Pancreas (tissue), 10 donors: Measurements from ENCODE around the gene DMD. TPM values are rescaled to one million over a fixed set of nuclear protein-coding genes. Genes with fewer than 3 reads are reported as not detected.

ENCODE experiments used
- ATAC-seq, 4 donors: fragments of 200-7000 bp; cut with Tn5 transposase; one replicate each; pipeline versions ENCODE4 v1.8.0 to v1.9.1; 2020; ENCODE audit warnings: mild to moderate bottlenecking in 4 of 4, moderate library complexity in 4 of 4
- DNase-seq, 6 donors: peaks; one replicate each; pipeline ENCODE4 v3.0.0-alpha.2; 2020
- FAIRE-seq: peaks from 2 replicates; lab custom pipeline; 2012; peaks lifted over from hg19 to GRCh38; lab: Jason Lieb, UNC
- H3K27ac ChIP-seq, 4 donors: fragments of 200-600 bp; sonication (generic); 1 replicate in 3 of 4; 2 replicates in 1 of 4; pipeline versions ENCODE4 v1.5.0 to v1.8.0; 2020
- H3K27me3 ChIP-seq, 4 donors: fragments of 200-600 bp; one replicate each; pipeline ENCODE4 v1.8.0; 2021
- H3K36me3 ChIP-seq, 3 donors: fragments of 200-600 bp; sonication (generic) in 1 of 3; one replicate each; pipeline versions ENCODE4 v1.5.0 to v1.8.0; 2020 to 2021
- H3K4me1 ChIP-seq, 3 donors: fragments of 200-600 bp; one replicate each; pipeline ENCODE4 v1.8.0; 2021
- H3K4me3 ChIP-seq, 4 donors: fragments of 200-600 bp; sonication (generic) in 2 of 4; one replicate each; pipeline versions ENCODE4 v1.5.0 to v1.8.0; 2020 to 2021
- H3K9me3 ChIP-seq, 4 donors: fragments of 200-600 bp; one replicate each; pipeline ENCODE4 v1.8.0; 2021
- WGBS, 2 donors: extraction: QIAGEN DNeasy Blood & Tissue Kit; methylation state at CpG; one replicate each; pipeline ENCODE4 v1.1.7; 2013; 5-methylcytosine and 5-hydroxymethylcytosine counted together
- intact Hi-C, 3 donors: fragments of 100-400 bp; cut with DNase I; formaldehyde crosslinking; loops; one replicate each; pipeline versions ENCODE4 v1.11.1 to v1.14.2; 2022
- polyA plus RNA-seq, 2 donors: library from polyadenylated mRNA; stranded (reverse); fragments of 200-250 nt; gene quantifications; one replicate each; pipeline ENCODE4 v1.2.3, GENCODE V29; 2013
- total RNA-seq, 6 donors: library from RNA; stranded (reverse); fragmentation: NEBNext Ultra II Directional in 4 of 6; extraction: Animal tissue kit (Norgen Biotek cat#: 25700) in 4 of 6; gene quantifications; one replicate each; pipeline versions ENCODE4 v1.2.1 to v1.2.4, GENCODE V29; 2021 to 2023
- TF ChIP-seq, protein P1 (sequence below), 4 donors: fragments of 200-600 bp; sonication (generic) in 3 of 4; IDR thresholded peaks; one replicate each; pipeline versions ENCODE4 v1.5.0 to v1.8.0; 2021; ENCODE audit warnings: antibody characterized with exemption in 4 of 4
- donor health status: healthy with polysubstance abuse.
- donor health status: DM: no; HTN: no; CAD: no; lungs with moderate emphysema.
- donor health status: DM: no; HTN: no; CAD: no.
- donor health status: control.
- donor health status: control.
- donor health status: Bipolar disorder and iron deficiency.
- donor health status: DM: yes; HTN: yes; CAD: no.
- donor health status: DM: no; HTN: no; CAD: no.
- donor health status: DM: no; HTN: no; CAD: no.
- donor health status: DM: yes; HTN: yes; CAD: no.

Gene DMD
- total and polyA plus RNA-seq, 8 donors: 9.1 to 46.5 (median 32.1) TPM

DNA sequence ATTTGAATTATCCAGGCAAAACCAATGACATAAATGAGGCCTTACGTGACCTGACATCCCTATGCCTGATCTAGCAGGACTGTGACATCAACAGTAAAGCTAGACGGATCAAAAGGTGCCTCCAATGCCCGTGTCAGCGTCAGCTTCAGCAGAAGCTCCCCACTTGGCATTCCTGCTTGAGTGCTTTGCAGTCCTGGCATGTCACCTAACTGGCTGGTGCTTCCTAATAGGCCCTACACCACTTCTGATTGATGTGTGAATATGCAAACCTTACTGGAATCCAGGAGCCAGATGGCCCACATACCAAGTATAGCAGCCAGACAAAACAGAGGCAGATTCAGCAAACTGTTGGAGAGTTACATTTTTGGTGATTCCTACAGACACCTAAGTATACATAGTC lies 224.2 kb downstream of the DMD start:
- 35 to 56% methylated on average over 4 of the region's 4 CpGs for WGBS, 2 donors
- no peak for FAIRE-seq
- Histone ChIP-seq H3K4me1 (no peaks in the 10 kb centered on the region), H3K36me3 (no peaks in the 10 kb centered on the region), H3K27ac (no peak overlapping the region), H3K27me3 (no peaks in the 10 kb centered on the region), H3K4me3 (no peak overlapping the region), H3K9me3 (no peaks in the 10 kb centered on the region)
- intact Hi-C loops: no loop called here
- TF ChIP-seq, protein P1, sequence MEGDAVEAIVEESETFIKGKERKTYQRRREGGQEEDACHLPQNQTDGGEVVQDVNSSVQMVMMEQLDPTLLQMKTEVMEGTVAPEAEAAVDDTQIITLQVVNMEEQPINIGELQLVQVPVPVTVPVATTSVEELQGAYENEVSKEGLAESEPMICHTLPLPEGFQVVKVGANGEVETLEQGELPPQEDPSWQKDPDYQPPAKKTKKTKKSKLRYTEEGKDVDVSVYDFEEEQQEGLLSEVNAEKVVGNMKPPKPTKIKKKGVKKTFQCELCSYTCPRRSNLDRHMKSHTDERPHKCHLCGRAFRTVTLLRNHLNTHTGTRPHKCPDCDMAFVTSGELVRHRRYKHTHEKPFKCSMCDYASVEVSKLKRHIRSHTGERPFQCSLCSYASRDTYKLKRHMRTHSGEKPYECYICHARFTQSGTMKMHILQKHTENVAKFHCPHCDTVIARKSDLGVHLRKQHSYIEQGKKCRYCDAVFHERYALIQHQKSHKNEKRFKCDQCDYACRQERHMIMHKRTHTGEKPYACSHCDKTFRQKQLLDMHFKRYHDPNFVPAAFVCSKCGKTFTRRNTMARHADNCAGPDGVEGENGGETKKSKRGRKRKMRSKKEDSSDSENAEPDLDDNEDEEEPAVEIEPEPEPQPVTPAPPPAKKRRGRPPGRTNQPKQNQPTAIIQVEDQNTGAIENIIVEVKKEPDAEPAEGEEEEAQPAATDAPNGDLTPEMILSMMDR (IDR thresholded peaks at IDR 0.05): no peak
- ATAC-seq: no peak
- DNase-seq: no peak

DNA sequence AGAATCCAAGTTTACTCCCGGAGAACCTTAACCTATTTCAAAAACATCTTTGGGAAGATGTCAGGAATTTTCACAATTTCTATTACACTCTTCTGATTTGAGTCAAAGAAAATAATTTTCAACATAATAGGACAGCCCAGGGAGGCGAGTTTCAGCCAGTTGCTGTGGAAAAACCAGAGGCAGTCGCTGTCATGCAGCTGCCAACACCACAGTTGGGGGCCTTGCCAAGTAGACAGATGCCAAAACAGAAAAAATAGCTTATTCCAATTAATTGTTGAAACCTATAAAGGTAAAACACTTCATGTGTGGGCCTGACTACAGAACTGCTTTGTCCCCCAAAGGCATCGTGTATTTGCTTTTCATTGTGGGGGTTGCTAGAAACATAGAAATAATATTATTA lies 225.8 kb downstream of the DMD start:
- H3K36me3 ChIP-seq: no peaks in the 10 kb centered on the region
- no peaks in the 10 kb centered on the region for H3K27me3 ChIP-seq
- WGBS, 2 donors: 70 to 83% methylated on average over 4 of the region's 4 CpGs
- FAIRE-seq (no peak), ATAC-seq (no peak), DNase-seq (no peak)
- H3K27ac ChIP-seq: no peak overlapping the region
- intact Hi-C loops: no loop called here
- no peaks in the 10 kb centered on the region for H3K4me1 ChIP-seq
- H3K9me3 ChIP-seq: no peaks in the 10 kb centered on the region
- TF ChIP-seq, protein P1 (IDR thresholded peaks at IDR 0.05): no peak
- no peak overlapping the region for H3K4me3 ChIP-seq

DNA sequence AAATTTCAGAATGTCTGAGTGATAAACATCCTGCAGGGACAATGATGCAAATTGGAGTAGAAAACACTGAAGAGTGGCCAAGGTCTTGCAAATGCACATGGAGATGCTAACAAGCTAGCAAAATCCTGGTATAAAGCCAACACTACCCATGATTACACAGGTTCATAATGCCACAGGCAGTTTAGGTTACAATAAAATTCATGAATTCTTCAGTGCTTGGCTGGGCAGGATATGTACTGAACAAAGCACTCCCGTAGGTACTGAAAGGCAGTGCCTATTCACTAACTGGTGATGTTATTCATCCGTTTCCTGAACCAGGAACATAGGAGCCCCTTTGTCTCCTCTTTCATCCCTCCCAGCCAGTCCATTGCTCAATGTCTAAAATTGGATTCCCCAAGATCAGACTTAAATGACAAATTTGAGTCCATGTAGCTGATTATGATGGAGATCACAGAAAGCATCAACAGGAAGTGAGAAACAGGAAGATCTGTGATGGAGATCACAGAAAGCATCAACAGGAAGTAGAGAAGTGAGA lies 244.5 kb downstream of the DMD start:
- no peaks in the 10 kb centered on the region for H3K9me3 ChIP-seq
- no peaks in the 10 kb centered on the region for H3K36me3 ChIP-seq
- H3K4me3 ChIP-seq: no peak overlapping the region
- no peaks in the 10 kb centered on the region for H3K27me3 ChIP-seq
- no peak for DNase-seq
- no peaks in the 10 kb centered on the region for H3K4me1 ChIP-seq
- no peak for ATAC-seq
- intact Hi-C loops: no loop called here
- WGBS, 2 donors: 40 to 59% methylated on average over 2 of the region's 2 CpGs
- TF ChIP-seq, protein P1 (IDR thresholded peaks at IDR 0.05): no peak
- no peak overlapping the region for H3K27ac ChIP-seq
- no peak for FAIRE-seq

DNA sequence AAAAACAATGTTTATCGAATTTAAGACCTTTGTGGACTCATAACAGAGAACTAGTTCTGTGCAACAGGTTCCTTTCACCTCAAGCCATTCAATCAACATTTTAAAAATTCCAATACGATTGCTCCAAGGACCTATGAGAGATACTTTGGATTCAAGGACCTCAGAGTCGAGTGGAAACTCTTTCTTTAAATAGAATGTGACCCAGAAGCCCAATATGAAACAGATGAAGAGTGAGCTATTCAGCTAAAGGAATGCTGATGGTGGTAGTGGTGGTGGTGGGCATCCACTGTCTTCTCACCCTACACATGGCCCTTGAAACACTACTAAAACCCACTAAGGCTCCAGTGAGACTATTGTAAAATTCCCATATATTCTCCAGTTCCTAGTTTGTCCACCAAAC lies 257.2 kb downstream of the DMD start:
- intact Hi-C loops: no loop called here
- Histone ChIP-seq H3K4me1 (no peaks in the 10 kb centered on the region), H3K9me3 (no peaks in the 10 kb centered on the region), H3K4me3 (no peak overlapping the region), H3K27me3 (peaks cover 0 to 5% (median 0%) of the 10 kb centered on the region in 4 donors), H3K36me3 (no peaks in the 10 kb centered on the region), H3K27ac (no peak overlapping the region)
- FAIRE-seq (no peak), DNase-seq (no peak), ATAC-seq (no peak)
- TF ChIP-seq, protein P1 (IDR thresholded peaks at IDR 0.05): no peak
- WGBS, 2 donors: 40 to 44% methylated on average over 3 of the region's 3 CpGs

GRCh38 chrX:32948130-32948529 lies 263.2 kb downstream of the DMD start:
- DNase-seq (no peak), ATAC-seq (no peak), FAIRE-seq (no peak)
- 41 to 58% methylated on average over 2 of the region's 2 CpGs for WGBS, 2 donors
- Histone ChIP-seq H3K9me3 (no peaks in the 10 kb centered on the region), H3K4me1 (no peaks in the 10 kb centered on the region), H3K36me3 (no peaks in the 10 kb centered on the region), H3K27ac (no peak overlapping the region), H3K27me3 (no peaks in the 10 kb centered on the region), H3K4me3 (no peak overlapping the region)
- TF ChIP-seq, protein P1 (IDR thresholded peaks at IDR 0.05): no peak
- intact Hi-C loops: no loop called here
